ENCODE results near the gene RAD52. TPM values are rescaled to one million over a fixed set of nuclear protein-coding genes. Genes with fewer than 3 reads are reported as not detected.
"Not testable (repeated sequence)": the region's sequence is repeated elsewhere in the genome, so short reads cannot be mapped to it uniquely, and the experiment has no call there.

RAD52 gene
- total RNA-seq, 4 donors from 2014 or later = 6.6 to 18.8 (median 11.6) TPM

DNA sequence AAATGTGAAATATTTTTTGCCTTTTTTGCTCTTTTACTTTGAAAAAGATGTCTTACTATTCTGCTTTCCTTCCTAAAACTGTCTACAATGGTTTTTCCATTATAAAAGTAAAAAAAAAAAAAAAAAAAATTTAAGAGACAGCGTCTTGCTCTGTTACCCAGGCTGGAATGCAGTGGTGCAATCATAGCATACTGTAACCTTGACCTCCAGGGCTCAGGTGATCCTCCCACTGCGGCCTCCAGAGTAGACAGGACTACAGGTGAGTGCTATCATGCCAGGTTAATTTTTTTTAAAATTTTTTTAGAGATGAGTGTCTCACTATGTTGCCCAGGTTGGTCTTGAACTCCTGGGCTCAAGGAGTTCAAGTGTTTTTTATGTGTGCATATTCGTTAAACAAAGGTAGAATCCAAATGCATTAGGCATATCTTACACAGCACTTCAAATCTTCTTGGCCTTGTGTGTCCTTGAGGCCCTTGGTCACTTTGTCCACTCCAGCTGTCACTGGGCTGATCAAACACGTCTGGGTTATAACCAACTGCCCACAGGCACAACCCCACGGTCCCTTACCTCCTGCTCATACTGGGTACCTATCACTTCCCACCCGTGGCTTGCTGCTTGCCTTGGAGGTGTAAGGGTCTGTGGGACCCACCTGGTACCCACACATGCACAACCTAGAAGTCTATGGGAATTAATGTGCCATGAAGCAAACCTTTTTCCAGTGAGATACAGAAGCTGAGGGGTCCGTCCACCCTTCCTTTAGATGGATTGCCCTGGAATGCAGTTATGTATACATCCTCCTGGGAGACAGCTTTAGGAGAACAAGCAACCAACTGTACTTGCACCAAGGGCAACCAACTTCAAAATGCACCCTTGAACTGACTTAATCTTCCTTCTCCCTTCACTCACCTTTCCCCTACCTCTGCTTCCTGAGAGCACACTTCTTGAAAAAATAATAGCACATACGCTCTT, 12.8 kb downstream of the RAD52 start:
- WGBS = 89% methylated on average over 6 of the region's 8 CpGs

DNA sequence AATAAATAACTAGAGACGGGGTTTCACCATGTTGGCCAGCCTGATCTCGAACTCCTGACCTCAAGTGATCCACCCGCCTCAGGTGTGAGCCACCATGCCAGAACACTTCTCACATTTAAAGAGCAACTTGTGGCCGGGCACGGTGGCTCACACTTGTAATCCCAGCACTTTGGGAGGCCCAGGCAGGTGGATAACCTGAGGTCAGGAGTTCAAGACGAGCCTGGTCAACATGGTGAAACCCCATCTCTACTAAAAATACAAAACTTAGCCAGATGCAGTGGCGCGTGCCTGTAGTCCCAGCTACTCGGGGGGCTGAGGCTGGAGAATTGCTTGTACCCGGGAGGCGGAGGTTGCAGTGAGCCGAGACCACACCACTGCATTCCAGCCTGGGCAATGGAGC, 13.6 kb downstream of the RAD52 start:
- H3K27ac ChIP-seq (replicated peaks in 1 of 4); H3K9me3 ChIP-seq; H3K27me3 ChIP-seq; H3K4me3 ChIP-seq; intact Hi-C loops (cut with DNase I); DNase-seq (ENCODE audit: extremely low spot score); H3K4me1 ChIP-seq: not testable (repeated sequence)
- peaks cover 2 to 46% (median 23%) of the 10 kb centered on the region in 4 donors for H3K36me3 ChIP-seq
- WGBS = 94% methylated on average over 12 of the region's 12 CpGs

More for the DNA sequence above, 12.8 kb downstream of the RAD52 start:
- Histone ChIP-seq H3K4me1 (no peaks in the 10 kb centered on the region), H3K27ac (replicated peaks in 1 of 4) (no peak overlapping the region), H3K36me3 (peaks cover 0 to 45% (median 16%) of the 10 kb centered on the region in 4 donors), H3K9me3 (no peaks in the 10 kb centered on the region), H3K27me3 (no peaks in the 10 kb centered on the region), H3K4me3 (no peak overlapping the region)
- intact Hi-C loops (cut with DNase I) = no loop called here
- DNase-seq (ENCODE audit: extremely low spot score) = no peak
- TF ChIP-seq, protein P1, sequence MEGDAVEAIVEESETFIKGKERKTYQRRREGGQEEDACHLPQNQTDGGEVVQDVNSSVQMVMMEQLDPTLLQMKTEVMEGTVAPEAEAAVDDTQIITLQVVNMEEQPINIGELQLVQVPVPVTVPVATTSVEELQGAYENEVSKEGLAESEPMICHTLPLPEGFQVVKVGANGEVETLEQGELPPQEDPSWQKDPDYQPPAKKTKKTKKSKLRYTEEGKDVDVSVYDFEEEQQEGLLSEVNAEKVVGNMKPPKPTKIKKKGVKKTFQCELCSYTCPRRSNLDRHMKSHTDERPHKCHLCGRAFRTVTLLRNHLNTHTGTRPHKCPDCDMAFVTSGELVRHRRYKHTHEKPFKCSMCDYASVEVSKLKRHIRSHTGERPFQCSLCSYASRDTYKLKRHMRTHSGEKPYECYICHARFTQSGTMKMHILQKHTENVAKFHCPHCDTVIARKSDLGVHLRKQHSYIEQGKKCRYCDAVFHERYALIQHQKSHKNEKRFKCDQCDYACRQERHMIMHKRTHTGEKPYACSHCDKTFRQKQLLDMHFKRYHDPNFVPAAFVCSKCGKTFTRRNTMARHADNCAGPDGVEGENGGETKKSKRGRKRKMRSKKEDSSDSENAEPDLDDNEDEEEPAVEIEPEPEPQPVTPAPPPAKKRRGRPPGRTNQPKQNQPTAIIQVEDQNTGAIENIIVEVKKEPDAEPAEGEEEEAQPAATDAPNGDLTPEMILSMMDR (IDR thresholded peaks at IDR 0.05) = no peak
- TF ChIP-seq POLR2A (IDR thresholded peaks at IDR 0.05; ENCODE audit: low read depth) = no peak
- TF ChIP-seq EP300 (IDR thresholded peaks at IDR 0.05) = no peak

DNA sequence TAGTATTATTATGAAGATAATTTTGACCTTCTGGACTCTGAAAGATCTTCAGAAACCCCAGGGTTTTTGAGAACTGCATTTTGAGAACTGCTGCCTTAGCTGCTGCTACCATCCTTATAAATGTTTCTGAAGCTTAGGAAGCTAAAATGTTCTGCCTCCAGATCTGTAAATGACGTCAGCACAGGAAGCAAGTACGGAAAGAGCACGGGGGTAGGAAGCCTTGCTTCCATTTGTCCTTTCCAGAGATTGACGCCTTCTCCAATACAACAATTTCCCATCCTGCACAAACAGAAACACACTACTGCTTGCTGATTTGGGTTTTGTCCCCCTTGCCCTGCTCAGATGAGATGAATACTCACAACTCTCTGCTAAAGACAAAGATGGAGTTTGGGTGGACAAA, 17.9 kb downstream of the RAD52 start:
- no peak overlapping the region for H3K4me3 ChIP-seq
- TF ChIP-seq POLR2A (IDR thresholded peaks at IDR 0.05; ENCODE audit: low read depth) (no peak), EP300 (IDR thresholded peaks at IDR 0.05) (no peak), POLR2AphosphoS5 (IDR thresholded peaks at IDR 0.05) (no peak)
- TF ChIP-seq, protein P1 (IDR thresholded peaks at IDR 0.05) = no peak
- H3K36me3 ChIP-seq = peaks cover 28 to 64% (median 55%) of the 10 kb centered on the region in 4 donors
- 88% methylated on average over 4 of the region's 4 CpGs for WGBS
- no peaks in the 10 kb centered on the region for H3K4me1 ChIP-seq
- DNase-seq (ENCODE audit: extremely low spot score) = no peak
- no peaks in the 10 kb centered on the region for H3K27me3 ChIP-seq
- H3K9me3 ChIP-seq = no peaks in the 10 kb centered on the region
- H3K27ac ChIP-seq (replicated peaks in 1 of 4) = no peak overlapping the region
- intact Hi-C loops (cut with DNase I) = no loop called here

DNA sequence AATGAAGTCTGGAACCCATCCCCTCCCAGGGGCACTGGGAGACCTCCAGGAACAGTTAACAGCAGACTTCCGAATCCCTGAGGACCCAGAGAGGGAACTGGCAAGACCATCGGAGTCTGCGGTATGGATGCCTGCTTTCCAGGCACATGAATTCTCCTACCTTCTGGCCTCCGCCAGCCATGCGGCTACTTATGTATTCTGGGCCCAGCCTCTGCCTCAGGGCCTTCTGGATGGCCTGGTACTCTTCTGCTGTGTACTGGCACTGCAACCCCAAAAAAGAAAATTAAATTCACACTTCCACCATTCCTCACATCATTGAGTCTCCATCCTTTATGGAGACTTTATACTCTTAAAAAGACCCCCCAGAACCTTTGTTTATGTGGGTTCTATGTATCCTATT, 18.4 kb downstream of the RAD52 start:
- Histone ChIP-seq H3K36me3 (peaks cover 31 to 69% (median 59%) of the 10 kb centered on the region in 4 donors), H3K4me3 (no peak overlapping the region), H3K27me3 (no peaks in the 10 kb centered on the region), H3K9me3 (no peaks in the 10 kb centered on the region), H3K4me1 (no peaks in the 10 kb centered on the region), H3K27ac (replicated peaks in 1 of 4) (no peak overlapping the region)
- 94% methylated on average over 5 of the region's 5 CpGs for WGBS
- no peak for TF ChIP-seq POLR2AphosphoS5 (IDR thresholded peaks at IDR 0.05)
- TF ChIP-seq, protein P1 (IDR thresholded peaks at IDR 0.05) = no peak
- intact Hi-C loops (cut with DNase I) = no loop called here
- no peak for DNase-seq (ENCODE audit: extremely low spot score)

DNA sequence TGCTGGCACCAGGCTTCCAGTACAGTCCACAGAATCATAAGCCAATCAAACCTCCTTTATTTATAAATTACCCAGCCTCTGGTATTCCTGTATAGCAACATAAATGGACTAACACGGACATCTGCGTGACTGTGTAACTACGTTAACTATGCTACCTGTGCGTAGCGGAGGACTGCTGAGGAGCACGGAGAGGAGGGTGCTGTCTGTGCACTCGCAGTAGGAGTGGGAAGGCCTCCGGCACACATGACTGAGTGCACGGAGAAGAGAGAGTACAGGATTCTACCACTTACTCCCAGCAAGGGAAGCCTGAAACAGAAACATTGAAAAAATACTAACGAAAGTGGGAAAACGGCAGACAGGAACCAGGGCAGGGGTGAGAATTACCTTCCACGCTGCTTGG, 22.9 kb downstream of the RAD52 start:
- no peaks in the 10 kb centered on the region for H3K9me3 ChIP-seq
- H3K36me3 ChIP-seq = peaks cover 43 to 99% (median 92%) of the 10 kb centered on the region in 4 donors
- H3K4me3 ChIP-seq = no peak overlapping the region
- H3K27me3 ChIP-seq = no peaks in the 10 kb centered on the region
- intact Hi-C loops (cut with DNase I) = no loop called here
- DNase-seq (ENCODE audit: extremely low spot score) = no peak
- TF ChIP-seq POLR2A (IDR thresholded peaks at IDR 0.05; ENCODE audit: low read depth) (no peak), EP300 (IDR thresholded peaks at IDR 0.05) (no peak), POLR2AphosphoS5 (IDR thresholded peaks at IDR 0.05) (no peak)
- TF ChIP-seq, protein P1 (IDR thresholded peaks at IDR 0.05) = no peak
- 88% methylated on average over 12 of the region's 12 CpGs for WGBS
- H3K4me1 ChIP-seq = peaks cover 0 to 7% (median 2%) of the 10 kb centered on the region in 4 donors
- H3K27ac ChIP-seq (replicated peaks in 1 of 4) = no peak overlapping the region
